WTC11 (cell line): ENCODE data around the gene MGRN1. TPM values are rescaled to one million over a fixed set of nuclear protein-coding genes. Genes with fewer than 3 reads are reported as not detected.

Experiments
- ATAC-seq: fragments of 200-7000 bp; cut with Tn5 transposase; 2 replicates; pipeline ENCODE4 v1.10.0; 2021; ENCODE audit warnings: mild to moderate bottlenecking, moderate library complexity
- CTCF ChIA-PET: fragments of 300-600 bp; sonication (Branson Sonifier 250); formaldehyde crosslinking; loops from one replicate; lab custom pipeline; 2021; ENCODE audit warnings: antibody characterized with exemption; lab: Charles Lee
- POLR2A ChIA-PET: fragments of 350-600 bp; sonication (Branson Sonifier 250); formaldehyde crosslinking; loops from one replicate; lab custom pipeline; 2021; ENCODE audit warnings: antibody characterized with exemption; lab: Charles Lee
- DNase-seq: peaks from one replicate; pipeline ENCODE4 v3.0.0; 2021; ENCODE audit warnings: low spot score
- H3K27ac Mint-ChIP-seq: 2 replicates; pipeline ENCODE4 v1.8.0; 2021; ENCODE audit warnings: mixed read lengths
- H3K27me3 Mint-ChIP-seq: 2 replicates; pipeline ENCODE4 v1.8.0; 2021; ENCODE audit warnings: low read depth, mild to moderate bottlenecking, moderate library complexity, mixed read lengths
- H3K36me3 Mint-ChIP-seq: 2 replicates; pipeline ENCODE4 v1.8.0; 2021; ENCODE audit warnings: mixed read lengths
- H3K4me1 Mint-ChIP-seq: 2 replicates; pipeline ENCODE4 v1.8.0; 2022; ENCODE audit warnings: mixed read lengths
- H3K4me3 Mint-ChIP-seq: 2 replicates; pipeline ENCODE4 v1.8.0; 2021; ENCODE audit warnings: mild to moderate bottlenecking, moderate library complexity, mixed read lengths
- H3K9me3 Mint-ChIP-seq: 2 replicates; pipeline ENCODE4 v1.8.0; 2021; ENCODE audit warnings: mixed read lengths
- ATF3 ChIP-seq: sonication (generic); formaldehyde crosslinking; conservative IDR thresholded peaks from 2 replicates; pipeline ENCODE4 v1.8.1; 2022; ENCODE audit warnings: mild to moderate bottlenecking, missing genetic modification reagents
- CBFB ChIP-seq: sonication (generic); formaldehyde crosslinking; IDR thresholded peaks from 2 replicates; pipeline ENCODE4 v1.8.1; 2022; ENCODE audit warnings: mild to moderate bottlenecking, low read depth, missing genetic modification reagents
- CDX4 ChIP-seq: fragments of 250-450 bp; sonication (Bioruptor Pico); IDR thresholded peaks from 2 replicates; pipeline ENCODE4 v1.9.0; 2021; ENCODE audit warnings: moderate library complexity, mild to moderate bottlenecking, inconsistent platforms, borderline replicate concordance
- CREB1 ChIP-seq: sonication (generic); formaldehyde crosslinking; IDR thresholded peaks from 2 replicates; pipeline ENCODE4 v1.8.0; 2023; ENCODE audit warnings: mild to moderate bottlenecking, missing genetic modification reagents
- ELF4 ChIP-seq: sonication (generic); formaldehyde crosslinking; IDR thresholded peaks from 2 replicates; pipeline ENCODE4 v1.8.1; 2022; ENCODE audit warnings: low read depth, mild to moderate bottlenecking, moderate library complexity, missing genetic modification reagents
- ERG ChIP-seq: fragments of 250-450 bp; sonication (Bioruptor Pico); IDR thresholded peaks from 2 replicates; pipeline ENCODE4 v1.8.0; 2021; ENCODE audit warnings: mild to moderate bottlenecking
- ESRRA ChIP-seq: sonication (generic); formaldehyde crosslinking; IDR thresholded peaks from 2 replicates; pipeline ENCODE4 v1.8.1; 2022; ENCODE audit warnings: mild to moderate bottlenecking, missing genetic modification reagents, borderline replicate concordance
- ETV6 ChIP-seq: sonication (generic); formaldehyde crosslinking; IDR thresholded peaks from 2 replicates; pipeline ENCODE4 v1.8.1; 2022; ENCODE audit warnings: mild to moderate bottlenecking, missing genetic modification reagents
- GTF2I ChIP-seq: fragments of 250-450 bp; sonication (Bioruptor Pico); conservative IDR thresholded peaks from 2 replicates; pipeline ENCODE4 v1.4.0; 2021; ENCODE audit warnings: mild to moderate bottlenecking
- IRF2 ChIP-seq: sonication (generic); formaldehyde crosslinking; IDR thresholded peaks from 2 replicates; pipeline ENCODE4 v1.8.0; 2022; ENCODE audit warnings: low read depth, missing genetic modification reagents, borderline replicate concordance
- MAX ChIP-seq: sonication (generic); formaldehyde crosslinking; IDR thresholded peaks from 2 replicates; pipeline ENCODE4 v1.8.0; 2022; ENCODE audit warnings: mild to moderate bottlenecking, missing genetic modification reagents
- MLX ChIP-seq: sonication (generic); formaldehyde crosslinking; IDR thresholded peaks from 2 replicates; pipeline ENCODE4 v1.8.1; 2023; ENCODE audit warnings: mild to moderate bottlenecking, missing genetic modification reagents, moderate library complexity
- NFYB ChIP-seq: sonication (generic); formaldehyde crosslinking; conservative IDR thresholded peaks from 2 replicates; pipeline ENCODE4 v1.8.0; 2022; ENCODE audit warnings: low read depth, missing genetic modification reagents
- NR2C2 ChIP-seq: sonication (generic); formaldehyde crosslinking; IDR thresholded peaks from 2 replicates; pipeline ENCODE4 v1.8.0; 2022; ENCODE audit warnings: mild to moderate bottlenecking, missing genetic modification reagents
- SMAD3 ChIP-seq: sonication (generic); formaldehyde crosslinking; IDR thresholded peaks from 2 replicates; pipeline ENCODE4 v1.8.0; 2022; ENCODE audit warnings: missing genetic modification reagents, mild to moderate bottlenecking, borderline replicate concordance
- STAT6 ChIP-seq: sonication (generic); formaldehyde crosslinking; conservative IDR thresholded peaks from 2 replicates; pipeline ENCODE4 v1.8.1; 2023; ENCODE audit warnings: mild to moderate bottlenecking, low read depth, missing genetic modification reagents, moderate library complexity
- TCF7 ChIP-seq: sonication (generic); formaldehyde crosslinking; IDR thresholded peaks from 2 replicates; pipeline ENCODE4 v1.8.0; 2022; ENCODE audit warnings: mild to moderate bottlenecking, low read depth, missing genetic modification reagents, moderate library complexity
- ZBTB43 ChIP-seq: sonication (generic); formaldehyde crosslinking; IDR thresholded peaks from 2 replicates; pipeline ENCODE4 v1.8.1; 2023; ENCODE audit warnings: mild to moderate bottlenecking, missing genetic modification reagents
- ZNF138 ChIP-seq: sonication (generic); formaldehyde crosslinking; conservative IDR thresholded peaks from 2 replicates; pipeline ENCODE4 v1.8.1; 2022; ENCODE audit warnings: mild to moderate bottlenecking, moderate library complexity, missing genetic modification reagents
- ZNF219 ChIP-seq: sonication (generic); formaldehyde crosslinking; IDR thresholded peaks from 2 replicates; pipeline ENCODE4 v1.8.0; 2023; ENCODE audit warnings: missing genetic modification reagents, mild to moderate bottlenecking, borderline replicate concordance
- ZNF263 ChIP-seq: sonication (generic); formaldehyde crosslinking; IDR thresholded peaks from 2 replicates; pipeline ENCODE4 v1.8.1; 2022; ENCODE audit warnings: low read depth, mild to moderate bottlenecking, moderate library complexity, missing genetic modification reagents
- ZNF396 ChIP-seq: fragments of 250-450 bp; sonication (Bioruptor Pico); IDR thresholded peaks from 2 replicates; pipeline ENCODE4 v1.8.0; 2021; ENCODE audit warnings: mild to moderate bottlenecking, moderate library complexity, borderline replicate concordance
- ZNF423 ChIP-seq: fragments of 250-450 bp; sonication (Bioruptor Pico); IDR thresholded peaks from 2 replicates; pipeline ENCODE4 v2.1.2; 2022; ENCODE audit warnings: mild to moderate bottlenecking, moderate library complexity
- ZNF425 ChIP-seq: fragments of 250-450 bp; sonication (Bioruptor Pico); conservative IDR thresholded peaks from 2 replicates; pipeline ENCODE4 v1.9.0; 2021; ENCODE audit warnings: mild to moderate bottlenecking
- total RNA-seq: library from RNA; stranded (reverse); gene quantifications from 3 replicates; pipeline ENCODE4 v1.2.3, GENCODE V29; 2021

Gene MGRN1
- total RNA-seq, 1 experiment from 2014 or later, result 88.8 TPM

- TF ChIP-seq ETV6 (no peak), ZNF263 (CRISPR knock-in tag) (no peak), IRF2 (no peak), ZBTB43 (CRISPR knock-in tag) (no peak), CREB1 (CRISPR knock-in tag) (no peak), NFYB (no peak), ELF4 (CRISPR knock-in tag) (no peak), ZNF423 (CRISPR knock-in tag) (no peak), NR2C2 (no peak), MLX (CRISPR knock-in tag) (no peak)
Measured at GRCh38 chr16:4733747-4734062, 109.1 kb downstream of the MGRN1 start (continued).

GRCh38 chr16:4734063-4734729 lies 109.6 kb downstream of the MGRN1 start, which contains the start of the genes ANKS3 and DNAAF8:
Gene ANKS3, minus strand, starts transcription at chr16:4734271. Its CDS starts 4,122 bp downstream, at chr16:4730149.
Gene DNAAF8, plus strand, starts transcription at chr16:4734537. Its CDS starts 1,978 bp downstream, at chr16:4736515.
- no peaks in the 10 kb centered on the region for H3K9me3 Mint-ChIP-seq
- H3K4me1 Mint-ChIP-seq, result peaks cover 9% of the 10 kb centered on the region
- TF ChIP-seq TCF7 (CRISPR knock-in tag) (0 out of 2 replicates have a peak, but pooled peaks have one; percentile 24), ETV6 (peak; percentile 67; the same call in 1 of the 2 replicates), ZNF138 (CRISPR knock-in tag) (no peak), ERG (CRISPR knock-in tag) (no peak), GTF2I (no peak), ZNF219 (CRISPR knock-in tag) (no peak), CDX4 (CRISPR knock-in tag) (no peak), ATF3 (CRISPR knock-in tag) (no peak), CBFB (no peak), ZNF425 (CRISPR knock-in tag) (no peak), ESRRA (CRISPR knock-in tag) (no peak), MAX (CRISPR knock-in tag) (peak; percentile 79; the same call in 1 of the 2 replicates), SMAD3 (CRISPR knock-in tag) (no peak), ZBTB43 (CRISPR knock-in tag) (0 out of 2 replicates have a peak, but pooled peaks have one; percentile 61), STAT6 (CRISPR knock-in tag) (no peak), ZNF263 (CRISPR knock-in tag) (no peak), ZNF396 (no peak)

More at GRCh38 chr16:4734063-4734729, 109.6 kb downstream of the MGRN1 start, which contains the start of the genes ANKS3 and DNAAF8:
- Mint-ChIP-seq H3K27me3 (peaks cover 4% of the 10 kb centered on the region; the same call in 1 of the 2 replicates), H3K4me3 (peak within 1 kb of the TSS; percentile 93), H3K27ac (peak within 1 kb of the TSS; percentile 97), H3K36me3 (peaks cover 11% of the 10 kb centered on the region)
- peak; percentile 94 for ATAC-seq
- ChIA-PET POLR2A (interaction anchor here (0.6 to 2.0 kb wide), 12 partner anchors 9 to 224 kb away, joined by 3 to 11 read pairs (median 5); partner anchors contain the start of genes ROGDI and SEC14L5), CTCF (interaction anchor here (0.5 to 3.1 kb wide), 26 partner anchors 11 to 418 kb away, joined by 3 to 26 read pairs (median 6); partner anchors contain the start of genes CDIP1, GLIS2, MGRN1 and PPL)
- DNase-seq, result peak; percentile 95
